OCI-LY3 (cell line): ENCODE data around the gene HS2ST1.

Source experiments
- H2AFZ ChIP-seq: fragments of 200-600, 300-600 bp; shearing (Covaris generic); 2 replicates; pipeline ENCODE4 v1.6.0; 2014; ENCODE audit warnings: antibody characterized with exemption, low read depth, low read length
- H3K27ac ChIP-seq: fragments of 200-600, 300-600 bp; sonication (generic); 2 replicates; pipeline ENCODE4 v1.5.1; 2014; ENCODE audit warnings: mild to moderate bottlenecking, low read length, moderate library complexity, mixed read lengths
- H3K27me3 ChIP-seq: fragments of 200-600, 300-600 bp; sonication (generic); 2 replicates; pipeline ENCODE4 v1.6.1; 2014; ENCODE audit warnings: low read depth, low read length, mixed read lengths
- H3K36me3 ChIP-seq: fragments of 200-600, 300-600 bp; sonication (generic); replicated peaks from 2 replicates; pipeline ENCODE3; 2014; ENCODE audit warnings: low read depth, low read length, mixed read lengths
- H3K4me1 ChIP-seq: fragments of 300-600, 200-600 bp; sonication (generic); 2 replicates; pipeline ENCODE4 v1.6.1; 2014; ENCODE audit warnings: low read length, mixed read lengths
- H3K4me2 ChIP-seq: fragments of 200-600, 300-600 bp; sonication (generic); 2 replicates; pipeline ENCODE4 v1.6.1; 2014; ENCODE audit warnings: low read length, mixed read lengths
- H3K4me3 ChIP-seq: fragments of 300-600, 200-600 bp; sonication (generic); 2 replicates; pipeline ENCODE4 v1.5.1; 2014; ENCODE audit warnings: antibody characterized with exemption, mild to moderate bottlenecking, low read length, moderate library complexity
- H3K79me2 ChIP-seq: fragments of 300-600, 200-600 bp; shearing (Covaris generic); 2 replicates; pipeline ENCODE4 v1.6.1; 2014; ENCODE audit warnings: mild to moderate bottlenecking, low read length, mixed read lengths
- H3K9ac ChIP-seq: fragments of 300-600, 200-600 bp; shearing (Covaris generic); 2 replicates; pipeline ENCODE4 v1.6.0; 2014; ENCODE audit warnings: mild to moderate bottlenecking, low read length, moderate library complexity
- H3K9me3 ChIP-seq: fragments of 200-600, 300-600 bp; shearing (Covaris generic); 2 replicates; pipeline ENCODE4 v1.6.1; 2014; ENCODE audit warnings: low read length, mixed read lengths; ENCODE audit not compliant: insufficient read depth
- H4K20me1 ChIP-seq: fragments of 200-600, 300-600 bp; sonication (generic); 2 replicates; pipeline ENCODE4 v1.6.1; 2016; ENCODE audit warnings: low read length, mixed read lengths; ENCODE audit not compliant: insufficient read depth
- EZH2phosphoT487 ChIP-seq: fragments of 200-600 bp; shearing (Covaris generic); IDR thresholded peaks from 2 replicates; pipeline ENCODE4 v1.6.1; 2018; ENCODE audit warnings: antibody characterized with exemption, mixed run types, low read depth
- TF ChIP-seq, protein P1 (sequence below): fragments of 200-600, 300-600 bp; sonication (generic); IDR thresholded peaks from 2 replicates; pipeline ENCODE4 v1.5.1; 2014; ENCODE audit warnings: antibody characterized with exemption, low read length, low read depth

Gene HS2ST1

DNA sequence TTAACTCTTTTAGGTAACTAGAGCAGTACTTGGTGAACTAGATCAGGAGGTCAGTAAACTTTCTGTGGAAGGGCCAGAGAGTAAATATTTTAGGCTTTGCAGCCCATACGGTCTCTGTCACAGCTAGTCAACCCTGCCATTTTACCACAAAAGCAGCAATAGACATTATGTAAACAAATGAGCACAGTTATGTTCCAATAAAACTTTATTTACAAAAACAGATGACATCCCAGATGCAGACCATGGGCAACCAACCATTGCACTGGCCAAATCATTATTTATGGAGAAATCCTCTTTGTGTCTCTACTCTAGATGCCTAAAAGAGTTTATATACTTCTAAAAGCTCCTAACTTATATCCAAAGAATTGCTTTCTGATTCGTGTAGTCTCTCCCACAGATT is 192.4 kb downstream of the HS2ST1 start:
- Histone ChIP-seq H4K20me1 (no peaks in the 10 kb centered on the region), H3K27ac (no peak overlapping the region), H2AFZ (no peak overlapping the region), H3K4me1 (peaks cover 6% of the 10 kb centered on the region; the same call in 1 of the 2 replicates), H3K9me3 (no peaks in the 10 kb centered on the region), H3K4me2 (no peak overlapping the region), H3K9ac (no peak overlapping the region), H3K27me3 (no peaks in the 10 kb centered on the region), H3K36me3 (no peaks in the 10 kb centered on the region), H3K79me2 (no peaks in the 10 kb centered on the region), H3K4me3 (no peak overlapping the region)
- no peak for TF ChIP-seq EZH2phosphoT487
- TF ChIP-seq, protein P1, sequence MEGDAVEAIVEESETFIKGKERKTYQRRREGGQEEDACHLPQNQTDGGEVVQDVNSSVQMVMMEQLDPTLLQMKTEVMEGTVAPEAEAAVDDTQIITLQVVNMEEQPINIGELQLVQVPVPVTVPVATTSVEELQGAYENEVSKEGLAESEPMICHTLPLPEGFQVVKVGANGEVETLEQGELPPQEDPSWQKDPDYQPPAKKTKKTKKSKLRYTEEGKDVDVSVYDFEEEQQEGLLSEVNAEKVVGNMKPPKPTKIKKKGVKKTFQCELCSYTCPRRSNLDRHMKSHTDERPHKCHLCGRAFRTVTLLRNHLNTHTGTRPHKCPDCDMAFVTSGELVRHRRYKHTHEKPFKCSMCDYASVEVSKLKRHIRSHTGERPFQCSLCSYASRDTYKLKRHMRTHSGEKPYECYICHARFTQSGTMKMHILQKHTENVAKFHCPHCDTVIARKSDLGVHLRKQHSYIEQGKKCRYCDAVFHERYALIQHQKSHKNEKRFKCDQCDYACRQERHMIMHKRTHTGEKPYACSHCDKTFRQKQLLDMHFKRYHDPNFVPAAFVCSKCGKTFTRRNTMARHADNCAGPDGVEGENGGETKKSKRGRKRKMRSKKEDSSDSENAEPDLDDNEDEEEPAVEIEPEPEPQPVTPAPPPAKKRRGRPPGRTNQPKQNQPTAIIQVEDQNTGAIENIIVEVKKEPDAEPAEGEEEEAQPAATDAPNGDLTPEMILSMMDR, result no peak

DNA sequence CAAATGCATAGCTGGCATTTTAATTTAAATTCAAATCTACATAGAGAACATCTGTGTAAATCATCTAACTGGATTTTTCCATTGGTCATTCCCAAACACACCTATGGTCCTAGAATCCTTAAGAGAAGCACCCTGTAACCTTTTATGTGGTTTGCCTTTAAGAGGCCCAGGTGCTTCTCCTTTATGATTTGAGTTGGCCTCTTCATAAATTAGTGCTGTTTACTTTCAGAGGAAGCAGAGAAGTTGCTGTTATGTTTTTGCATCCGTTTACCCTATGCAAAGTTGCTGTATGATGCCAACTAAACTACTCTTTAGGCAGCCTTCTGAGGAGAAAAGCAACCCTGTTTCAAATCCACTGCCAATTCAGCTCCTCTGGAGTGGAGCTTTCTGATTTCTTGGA is 193.8 kb downstream of the HS2ST1 start:
- no peak overlapping the region for H2AFZ ChIP-seq
- TF ChIP-seq EZH2phosphoT487, result no peak
- TF ChIP-seq, protein P1, result no peak
- H3K9me3 ChIP-seq, result no peaks in the 10 kb centered on the region
- no peak overlapping the region for H3K4me2 ChIP-seq
- no peaks in the 10 kb centered on the region for H4K20me1 ChIP-seq
- H3K27me3 ChIP-seq, result no peaks in the 10 kb centered on the region
- no peak overlapping the region for H3K27ac ChIP-seq
- H3K79me2 ChIP-seq, result no peaks in the 10 kb centered on the region
- no peak overlapping the region for H3K9ac ChIP-seq
- no peak overlapping the region for H3K4me3 ChIP-seq
- peaks cover 6% of the 10 kb centered on the region; the same call in 1 of the 2 replicates for H3K4me1 ChIP-seq
- H3K36me3 ChIP-seq, result no peaks in the 10 kb centered on the region

DNA sequence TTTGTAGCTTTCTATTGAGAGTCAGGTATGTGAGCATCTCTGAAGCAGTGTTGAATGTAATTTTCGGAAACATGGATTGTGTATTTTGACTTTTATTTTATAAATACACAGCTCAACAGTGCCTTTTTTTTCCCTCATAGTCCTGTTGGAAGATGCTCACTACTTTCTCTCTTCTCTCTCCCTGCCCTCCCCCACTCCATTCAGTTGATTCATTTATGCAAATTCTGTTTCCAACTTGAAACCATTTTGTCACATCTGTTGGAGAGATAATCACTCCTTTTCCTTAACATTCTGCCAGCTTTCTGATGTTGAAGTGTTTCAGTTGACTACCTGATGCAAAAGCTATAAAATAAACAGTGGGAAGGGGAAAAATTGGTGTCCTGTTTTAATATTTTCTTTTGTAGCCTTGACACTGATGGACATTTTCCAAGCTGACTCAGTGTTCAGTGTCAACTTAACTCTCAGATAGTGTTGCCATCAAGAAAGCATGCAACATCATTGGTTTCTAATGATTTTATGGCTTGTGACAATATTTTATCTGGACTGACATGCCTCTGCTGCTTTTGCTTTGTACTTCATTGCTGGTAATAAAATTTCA is 194.5 kb downstream of the HS2ST1 start:
- no peak overlapping the region for H3K27ac ChIP-seq
- H3K4me2 ChIP-seq, result no peak overlapping the region
- no peak overlapping the region for H3K4me3 ChIP-seq
- no peaks in the 10 kb centered on the region for H3K27me3 ChIP-seq
- peaks cover 6% of the 10 kb centered on the region; the same call in 1 of the 2 replicates for H3K4me1 ChIP-seq
- H3K79me2 ChIP-seq, result no peaks in the 10 kb centered on the region
- no peaks in the 10 kb centered on the region for H3K36me3 ChIP-seq
- no peak overlapping the region for H2AFZ ChIP-seq
- H3K9ac ChIP-seq, result no peak overlapping the region
- no peak for TF ChIP-seq EZH2phosphoT487
- TF ChIP-seq, protein P1, result no peak
- no peaks in the 10 kb centered on the region for H4K20me1 ChIP-seq
- H3K9me3 ChIP-seq, result no peaks in the 10 kb centered on the region

DNA sequence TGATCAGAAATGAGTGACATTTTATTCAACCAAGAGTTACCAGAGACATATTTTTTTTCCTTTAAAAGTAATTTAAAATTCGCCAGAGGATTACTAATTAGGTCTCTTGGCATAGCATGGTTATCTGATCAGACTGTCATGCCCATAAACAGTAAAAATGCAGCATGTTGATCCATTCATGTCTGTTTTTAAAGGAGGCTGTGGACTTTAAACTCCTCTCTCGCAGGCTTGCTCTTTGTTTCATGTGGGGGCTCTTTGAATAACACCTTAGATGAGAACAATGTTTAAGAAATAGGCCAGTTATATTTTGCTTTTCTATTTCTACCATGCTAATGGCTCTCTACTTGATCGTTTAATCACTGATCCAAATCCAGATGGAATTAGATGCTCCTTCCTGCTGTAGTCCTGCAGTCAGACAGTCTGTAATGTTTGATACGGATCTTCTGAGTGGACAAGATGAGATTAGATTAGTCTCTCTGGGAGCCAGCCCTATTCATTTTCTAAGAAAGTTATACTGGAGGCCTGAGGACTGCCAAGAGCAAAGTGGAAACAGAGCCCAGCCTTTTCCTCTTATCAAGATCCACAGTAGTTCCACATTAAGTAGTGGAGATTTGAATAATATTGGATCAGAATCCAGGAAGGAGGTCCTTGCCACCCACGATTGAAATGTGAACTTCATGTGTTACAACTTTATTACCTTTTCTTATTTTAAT is 197.4 kb downstream of the HS2ST1 start:
- no peak overlapping the region for H3K4me3 ChIP-seq
- peaks cover 6% of the 10 kb centered on the region; the same call in 1 of the 2 replicates for H3K4me1 ChIP-seq
- H3K36me3 ChIP-seq, result no peaks in the 10 kb centered on the region
- H3K9ac ChIP-seq, result no peak overlapping the region
- H3K79me2 ChIP-seq, result no peaks in the 10 kb centered on the region
- no peak overlapping the region for H2AFZ ChIP-seq
- no peaks in the 10 kb centered on the region for H3K9me3 ChIP-seq
- no peak for TF ChIP-seq EZH2phosphoT487
- TF ChIP-seq, protein P1, result no peak
- H3K27me3 ChIP-seq, result no peaks in the 10 kb centered on the region
- no peaks in the 10 kb centered on the region for H4K20me1 ChIP-seq
- no peak overlapping the region for H3K4me2 ChIP-seq
- no peak overlapping the region for H3K27ac ChIP-seq
